HFFc6 (cell line): ENCODE data around the gene ATAD3B. TPM values are rescaled to one million over a fixed set of nuclear protein-coding genes. Genes with fewer than 3 reads are reported as not detected.
"Not testable (repeated sequence)": the region's sequence is repeated elsewhere in the genome, so short reads cannot be mapped to it uniquely, and the experiment has no call there.

Experiments
- DNase-seq: peaks from one replicate; pipeline ENCODE4 v3.0.0-alpha.2; 2018
- H3K27ac Mint-ChIP-seq: 2 replicates; pipeline ENCODE4 v1.8.0; 2020; ENCODE audit warnings: mild to moderate bottlenecking, mixed read lengths
- H3K27me3 Mint-ChIP-seq: 2 replicates; pipeline ENCODE4 v1.8.0; 2021; ENCODE audit warnings: mild to moderate bottlenecking, moderate library complexity, mixed read lengths; ENCODE audit not compliant: insufficient read depth
- H3K36me3 Mint-ChIP-seq: 2 replicates; pipeline ENCODE4 v1.8.0; 2021; ENCODE audit warnings: low read depth, mixed read lengths
- H3K4me1 Mint-ChIP-seq: 2 replicates; pipeline ENCODE4 v1.8.0; 2020; ENCODE audit warnings: low read depth, mixed read lengths
- H3K4me3 Mint-ChIP-seq: 2 replicates; pipeline ENCODE4 v1.8.0; 2020; ENCODE audit warnings: mild to moderate bottlenecking, moderate library complexity, mixed read lengths
- H3K9me3 Mint-ChIP-seq: 2 replicates; pipeline ENCODE4 v1.8.0; 2020; ENCODE audit warnings: mild to moderate bottlenecking, mixed read lengths
- CTCF ChIP-seq: fragments of 200-600 bp; sonication (generic); IDR thresholded peaks from 2 replicates; pipeline ENCODE4 v1.5.0; 2021; ENCODE audit warnings: antibody characterized with exemption, mild to moderate bottlenecking
- total RNA-seq, 6 experiments: library from RNA; stranded (reverse); fragmentation: NEBNext Ultra II Directional; extraction: Animal tissue kit (Norgen Biotek cat#: 25700); gene quantifications; 2 replicates in 1 of 6; 3 replicates in 5 of 6; pipeline ENCODE4 v1.2.3, GENCODE V29; 2021

ATAD3B gene
- total RNA-seq, 6 experiments from 2014 or later = 21.0 to 24.8 (median 23.0) TPM

- no peak for TF ChIP-seq CTCF
- H3K9me3 Mint-ChIP-seq = peaks cover 5% of the 10 kb centered on the region
- peaks cover 2% of the 10 kb centered on the region; the same call in 1 of the 2 replicates for H3K27me3 Mint-ChIP-seq
- DNase-seq = no peak
- H3K27ac Mint-ChIP-seq = no peak overlapping the region
- no peaks in the 10 kb centered on the region for H3K36me3 Mint-ChIP-seq
- peaks cover 14% of the 10 kb centered on the region for H3K4me1 Mint-ChIP-seq
- no peak overlapping the region for H3K4me3 Mint-ChIP-seq
Observed at GRCh38 chr1:1427820-1428148, 43.8 kb upstream of the ATAD3B start.

- Mint-ChIP-seq H3K4me3 (no peak overlapping the region), H3K36me3 (no peaks in the 10 kb centered on the region), H3K27me3 (peaks cover 2% of the 10 kb centered on the region; the same call in 1 of the 2 replicates), H3K27ac (no peak overlapping the region), H3K9me3 (peaks cover 5% of the 10 kb centered on the region), H3K4me1 (peaks cover 10% of the 10 kb centered on the region)
- TF ChIP-seq CTCF = no peak
- DNase-seq = no peak
Observed at GRCh38 chr1:1428174-1428573, 43.4 kb upstream of the ATAD3B start.

GRCh38 chr1:1428967-1429366 lies 42.6 kb upstream of the ATAD3B start:
- not testable (repeated sequence) for H3K4me1 Mint-ChIP-seq, H3K27me3 Mint-ChIP-seq, DNase-seq, H3K4me3 Mint-ChIP-seq, H3K36me3 Mint-ChIP-seq, H3K9me3 Mint-ChIP-seq, H3K27ac Mint-ChIP-seq

GRCh38 chr1:1429671-1430073 lies 41.9 kb upstream of the ATAD3B start:
- no peak for DNase-seq
- Mint-ChIP-seq H3K27ac (no peak overlapping the region), H3K36me3 (no peaks in the 10 kb centered on the region), H3K27me3 (peaks cover 2% of the 10 kb centered on the region; the same call in 1 of the 2 replicates), H3K4me3 (no peak overlapping the region), H3K4me1 (peaks cover 9% of the 10 kb centered on the region; the same call in 1 of the 2 replicates), H3K9me3 (peaks cover 5% of the 10 kb centered on the region)
- TF ChIP-seq CTCF = no peak

- no peak for DNase-seq
- Mint-ChIP-seq H3K9me3 (peaks cover 5% of the 10 kb centered on the region), H3K36me3 (no peaks in the 10 kb centered on the region), H3K27me3 (peaks cover 2% of the 10 kb centered on the region; the same call in 1 of the 2 replicates), H3K4me3 (no peak overlapping the region), H3K4me1 (peaks cover 9% of the 10 kb centered on the region; the same call in 1 of the 2 replicates), H3K27ac (no peak overlapping the region)
- no peak; the same call in 1 of the 2 replicates for TF ChIP-seq CTCF
Observed at GRCh38 chr1:1430114-1430982, 41.2 kb upstream of the ATAD3B start.
